Stimulated activated naive B cell treated with anti-CD40 and anti-IgM and Interleukin-4, amounts not matched to agents 10 μg/mL and 1 μg/mL and 100 μg/mL, for 72 hours (primary cell): ENCODE measurements around the gene ADGRD2.

Source experiments
- ATAC-seq, 2 donors: fragments of 150-1000 bp; cut with Tn5 transposase; replicated peaks; 2 replicates each; pipeline ENCODE4 v1.10.0; 2021; ENCODE audit warnings: moderate library complexity in 1 of 2
- DNase-seq: peaks from one replicate; pipeline ENCODE4 v3.0.0; 2021
- H3K27ac Mint-ChIP-seq: one replicate; pipeline ENCODE4 v1.8.0; 2022; ENCODE audit warnings: mild to moderate bottlenecking, mixed read lengths
- H3K27me3 Mint-ChIP-seq, 2 donors: one replicate each; pipeline ENCODE4 v1.8.0; 2022; ENCODE audit warnings: mixed read lengths in 2 of 2
- H3K36me3 Mint-ChIP-seq, 2 donors: one replicate each; pipeline ENCODE4 v1.8.0; 2022; ENCODE audit warnings: mixed read lengths in 2 of 2, mild to moderate bottlenecking in 1 of 2
- H3K4me1 Mint-ChIP-seq, 2 donors: one replicate each; pipeline ENCODE4 v1.8.0; 2022; ENCODE audit warnings: mixed read lengths in 2 of 2, mild to moderate bottlenecking in 1 of 2
- H3K4me3 Mint-ChIP-seq, 2 donors: one replicate each; pipeline ENCODE4 v1.8.0; 2022; ENCODE audit warnings: mild to moderate bottlenecking in 2 of 2, mixed read lengths in 2 of 2, moderate library complexity in 1 of 2
- H3K9me3 Mint-ChIP-seq, 2 donors: one replicate each; pipeline ENCODE4 v1.8.0; 2022; ENCODE audit warnings: mixed read lengths in 2 of 2, mild to moderate bottlenecking in 1 of 2

ADGRD2 gene

DNA sequence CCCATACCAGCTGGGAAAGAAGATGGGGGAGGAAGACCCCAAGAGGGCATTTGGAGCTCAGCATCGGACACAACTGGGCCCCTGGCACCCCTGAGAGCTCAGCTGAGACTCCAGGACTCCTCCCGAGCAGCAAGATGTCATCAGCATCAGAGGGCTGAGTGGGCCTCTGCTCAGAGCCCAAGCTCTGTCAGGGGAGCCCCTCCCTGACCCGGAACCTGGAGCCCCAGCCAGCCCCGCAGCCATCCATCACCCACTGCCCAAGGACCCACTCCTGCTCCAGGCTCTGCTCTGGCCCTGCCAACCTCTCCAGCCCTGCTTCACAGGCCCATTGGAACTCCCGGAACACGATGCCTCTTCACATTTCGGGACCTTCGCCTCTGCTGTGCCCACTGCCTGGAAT is 47.2 kb downstream of the ADGRD2 start:
- Mint-ChIP-seq H3K9me3 (no peaks in the 10 kb centered on the region), H3K4me3 (no peak overlapping the region), H3K36me3 (no peaks in the 10 kb centered on the region), H3K4me1 (peaks cover 22 to 30% of the 10 kb centered on the region in 2 donors), H3K27me3 (peaks cover 20 to 24% of the 10 kb centered on the region in 2 donors), H3K27ac (no peak overlapping the region)
- ATAC-seq (no peak), DNase-seq (no peak)

- no peak for ATAC-seq
- peaks cover 22 to 30% of the 10 kb centered on the region in 2 donors for H3K4me1 Mint-ChIP-seq
- no peak for DNase-seq
- H3K4me3 Mint-ChIP-seq, result no peak overlapping the region
- H3K27me3 Mint-ChIP-seq, result peaks cover 20 to 26% of the 10 kb centered on the region in 2 donors
- no peaks in the 10 kb centered on the region for H3K36me3 Mint-ChIP-seq
- no peaks in the 10 kb centered on the region for H3K9me3 Mint-ChIP-seq
- H3K27ac Mint-ChIP-seq, result no peak overlapping the region
These were observed 47.8 kb downstream of the ADGRD2 start for GRCh38 chr9:124498040-124498439.

- Mint-ChIP-seq H3K9me3 (no peaks in the 10 kb centered on the region), H3K4me1 (peaks cover 23 to 31% of the 10 kb centered on the region in 2 donors), H3K36me3 (peaks cover under 1% of the 10 kb centered on the region in 2 donors), H3K27ac (no peak overlapping the region), H3K4me3 (no peak overlapping the region), H3K27me3 (peaks cover 20 to 32% of the 10 kb centered on the region in 2 donors)
- DNase-seq, result no peak
- no peak for ATAC-seq
These were observed 48.4 kb downstream of the ADGRD2 start for GRCh38 chr9:124498499-124499146.

DNA sequence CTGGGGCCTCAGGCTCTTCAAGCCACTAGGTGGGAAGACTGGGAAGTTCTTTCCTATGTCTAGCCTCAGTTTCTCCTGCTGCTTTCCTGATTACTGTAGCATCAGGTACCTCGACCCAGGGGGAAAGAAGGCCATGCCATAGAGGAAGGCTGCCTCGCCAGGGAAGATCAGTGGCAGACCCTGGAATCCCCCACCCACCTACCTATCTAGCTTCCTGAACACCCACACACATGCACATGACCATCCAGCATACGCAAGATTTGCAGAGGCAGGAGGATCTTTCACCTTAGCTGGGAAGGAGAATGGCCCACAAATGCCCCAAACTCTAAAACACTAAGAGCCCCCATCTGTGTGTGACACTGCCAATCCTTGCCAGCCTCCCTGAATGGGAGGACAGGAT is 49.0 kb downstream of the ADGRD2 start:
- peaks cover 4 to 5% of the 10 kb centered on the region in 2 donors for H3K36me3 Mint-ChIP-seq
- H3K27me3 Mint-ChIP-seq, result peaks cover 26 to 38% of the 10 kb centered on the region in 2 donors
- no peaks in the 10 kb centered on the region for H3K9me3 Mint-ChIP-seq
- no peak for DNase-seq
- no peak overlapping the region for H3K4me3 Mint-ChIP-seq
- peak; percentile 35 to 44 for ATAC-seq
- peaks cover 28 to 37% of the 10 kb centered on the region in 2 donors for H3K4me1 Mint-ChIP-seq
- no peak overlapping the region for H3K27ac Mint-ChIP-seq

- Mint-ChIP-seq H3K4me1 (peaks cover 28 to 37% of the 10 kb centered on the region in 2 donors), H3K27ac (no peak overlapping the region), H3K9me3 (no peaks in the 10 kb centered on the region), H3K4me3 (no peak overlapping the region), H3K36me3 (peaks cover 4 to 6% of the 10 kb centered on the region in 2 donors), H3K27me3 (peaks cover 28 to 43% of the 10 kb centered on the region in 2 donors)
- DNase-seq, result no peak
- ATAC-seq, result no peak
These were observed 50.0 kb downstream of the ADGRD2 start for GRCh38 chr9:124500028-124500795.

- peaks cover 4 to 8% of the 10 kb centered on the region in 2 donors for H3K36me3 Mint-ChIP-seq
- no peak overlapping the region for H3K4me3 Mint-ChIP-seq
- H3K27ac Mint-ChIP-seq, result no peak overlapping the region
- no peaks in the 10 kb centered on the region for H3K9me3 Mint-ChIP-seq
- DNase-seq, result no peak
- peak in 1 of 2 donors; percentile 12 for ATAC-seq
- peaks cover 32 to 51% of the 10 kb centered on the region in 2 donors for H3K27me3 Mint-ChIP-seq
- peaks cover 23 to 30% of the 10 kb centered on the region in 2 donors for H3K4me1 Mint-ChIP-seq
These were observed 50.8 kb downstream of the ADGRD2 start for GRCh38 chr9:124500796-124501611.

- ATAC-seq, result no peak
- peaks cover 4 to 8% of the 10 kb centered on the region in 2 donors for H3K36me3 Mint-ChIP-seq
- H3K27me3 Mint-ChIP-seq, result peaks cover 40 to 59% of the 10 kb centered on the region in 2 donors
These were observed 51.6 kb downstream of the ADGRD2 start for GRCh38 chr9:124501771-124502320.

DNA sequence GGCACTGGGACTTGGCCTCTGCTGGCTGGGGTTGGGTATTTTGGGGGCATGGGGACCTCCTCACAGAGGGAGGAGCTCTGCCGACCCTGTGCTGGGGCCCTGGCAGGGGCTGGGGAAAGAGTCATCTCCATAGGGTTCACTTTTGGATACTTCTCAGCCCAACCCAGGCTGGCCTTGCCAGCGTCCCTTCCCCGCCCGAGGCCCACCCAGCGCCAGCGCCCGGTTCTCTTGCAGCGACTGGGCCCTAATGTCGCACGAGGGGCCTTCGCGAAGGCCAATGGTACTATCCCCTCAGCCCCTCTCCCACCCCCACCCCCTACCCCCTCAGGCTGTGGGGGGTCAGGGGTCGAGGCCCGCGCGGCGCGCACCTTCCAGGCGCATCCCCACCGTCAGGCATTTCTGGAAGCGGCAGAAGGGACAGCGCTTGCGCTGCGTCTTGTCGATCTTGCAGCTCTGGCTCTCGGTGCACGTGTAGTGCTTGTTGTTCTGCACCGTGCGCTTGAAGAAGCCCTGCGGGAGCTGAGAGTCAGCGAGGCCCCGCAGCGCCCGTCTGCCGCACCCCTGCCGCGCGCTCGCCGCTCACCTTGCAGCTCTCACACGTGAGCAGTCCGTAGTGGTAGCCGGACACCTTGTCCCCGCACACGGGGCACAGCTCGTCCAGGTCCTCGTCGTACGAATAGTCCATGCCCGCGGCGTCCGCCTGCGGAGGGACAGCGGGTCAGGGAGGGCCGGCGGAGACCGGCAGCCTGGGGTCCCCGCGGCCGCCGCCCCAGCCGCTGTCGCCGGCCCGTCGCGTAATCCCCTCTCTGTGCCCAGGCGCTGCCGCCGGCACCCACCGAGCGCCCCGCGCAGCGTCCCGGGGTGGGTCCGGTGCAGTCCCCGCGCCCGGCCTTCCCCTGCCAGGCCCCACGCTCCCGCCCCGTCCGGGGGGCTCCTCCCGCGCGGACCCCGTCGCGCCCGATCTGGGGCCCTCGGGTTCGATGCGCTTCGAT is 52.8 kb downstream of the ADGRD2 start:
- Mint-ChIP-seq H3K4me1 (peaks cover 19 to 24% of the 10 kb centered on the region in 2 donors), H3K36me3 (peaks cover 4 to 8% of the 10 kb centered on the region in 2 donors), H3K9me3 (no peaks in the 10 kb centered on the region), H3K27ac (no peak overlapping the region), H3K4me3 (peak overlapping the region in 1 of 2 donors; percentile 79), H3K27me3 (peaks cover 41 to 71% of the 10 kb centered on the region in 2 donors)
- no peak for ATAC-seq
- no peak for DNase-seq

More at GRCh38 chr9:124501771-124502320, 51.6 kb downstream of the ADGRD2 start:
- Mint-ChIP-seq H3K4me3 (no peak overlapping the region), H3K4me1 (peaks cover 19 to 24% of the 10 kb centered on the region in 2 donors), H3K9me3 (no peaks in the 10 kb centered on the region), H3K27ac (no peak overlapping the region)
- no peak for DNase-seq

GRCh38 chr9:124503713-124504529 is 53.7 kb downstream of the ADGRD2 start:
- no peak for DNase-seq
- peaks cover 41 to 72% of the 10 kb centered on the region in 2 donors for H3K27me3 Mint-ChIP-seq
- H3K27ac Mint-ChIP-seq, result peak overlapping the region; percentile 11
- no peak for ATAC-seq
- no peaks in the 10 kb centered on the region for H3K9me3 Mint-ChIP-seq
- H3K36me3 Mint-ChIP-seq, result peaks cover 4 to 8% of the 10 kb centered on the region in 2 donors
- peaks cover 19 to 24% of the 10 kb centered on the region in 2 donors for H3K4me1 Mint-ChIP-seq
- peak overlapping the region; percentile 75 to 79 for H3K4me3 Mint-ChIP-seq

GRCh38 chr9:124504530-124505005 is 54.3 kb downstream of the ADGRD2 start:
- Mint-ChIP-seq H3K9me3 (no peaks in the 10 kb centered on the region), H3K36me3 (peaks cover 4 to 8% of the 10 kb centered on the region in 2 donors), H3K4me3 (no peak overlapping the region), H3K4me1 (peaks cover 13 to 17% of the 10 kb centered on the region in 2 donors), H3K27me3 (peaks cover 39 to 69% of the 10 kb centered on the region in 2 donors), H3K27ac (no peak overlapping the region)
- no peak for DNase-seq
- no peak for ATAC-seq

GRCh38 chr9:124505006-124505900 is 55.0 kb downstream of the ADGRD2 start:
- DNase-seq (no peak), ATAC-seq (peak in 1 of 2 donors; percentile 23)
- Mint-ChIP-seq H3K4me1 (peaks cover 11 to 14% of the 10 kb centered on the region in 2 donors), H3K9me3 (no peaks in the 10 kb centered on the region), H3K27ac (no peak overlapping the region), H3K36me3 (peaks cover 4 to 8% of the 10 kb centered on the region in 2 donors), H3K27me3 (peaks cover 36 to 67% of the 10 kb centered on the region in 2 donors), H3K4me3 (peak overlapping the region; percentile 25 to 57)
